ENCODE measurements around the gene GFOD2. TPM values are rescaled to one million over a fixed set of nuclear protein-coding genes. Genes with fewer than 3 reads are reported as not detected.

GFOD2 gene
- total RNA-seq, 1 donor from 2014 or later, result 33.8 TPM

- no peaks in the 10 kb centered on the region for H3K36me3 Mint-ChIP-seq (ENCODE audit: low read depth)
- H3K4me3 Mint-ChIP-seq, result peak overlapping the region; percentile 84
- peaks cover 22% of the 10 kb centered on the region for H3K4me1 Mint-ChIP-seq
- DNase-seq (ENCODE audit: low read depth, low spot score), result no peak
- H3K27ac Mint-ChIP-seq (ENCODE audit: unreplicated experiment), result no peak overlapping the region
- H3K9me3 Mint-ChIP-seq, result no peaks in the 10 kb centered on the region
- H3K27me3 Mint-ChIP-seq (ENCODE audit: low read depth), result peaks cover 57% of the 10 kb centered on the region
- TF ChIP-seq CTCF (conservative IDR thresholded peaks at IDR 0.05), result peak; percentile 62
Observed at GRCh38 chr16:67653128-67653788, 65.9 kb downstream of the GFOD2 start.

GRCh38 chr16:67652578-67653127, 66.5 kb downstream of the GFOD2 start:
- DNase-seq (ENCODE audit: low read depth, low spot score), result no peak
- peaks cover 57% of the 10 kb centered on the region for H3K27me3 Mint-ChIP-seq (ENCODE audit: low read depth)

GRCh38 chr16:67651847-67652246, 67.3 kb downstream of the GFOD2 start:
- Mint-ChIP-seq H3K36me3 (ENCODE audit: low read depth) (no peaks in the 10 kb centered on the region), H3K27me3 (ENCODE audit: low read depth) (peaks cover 57% of the 10 kb centered on the region), H3K4me1 (peaks cover 22% of the 10 kb centered on the region), H3K9me3 (no peaks in the 10 kb centered on the region), H3K4me3 (peak overlapping the region; percentile 88), H3K27ac (ENCODE audit: unreplicated experiment) (no peak overlapping the region)
- no peak for TF ChIP-seq CTCF (conservative IDR thresholded peaks at IDR 0.05)
- no peak for DNase-seq (ENCODE audit: low read depth, low spot score)

More at GRCh38 chr16:67652578-67653127, 66.5 kb downstream of the GFOD2 start:
- no peaks in the 10 kb centered on the region for H3K36me3 Mint-ChIP-seq (ENCODE audit: low read depth)
- no peak for TF ChIP-seq CTCF (conservative IDR thresholded peaks at IDR 0.05)
- peaks cover 22% of the 10 kb centered on the region for H3K4me1 Mint-ChIP-seq
- H3K4me3 Mint-ChIP-seq, result no peak overlapping the region
- no peak overlapping the region for H3K27ac Mint-ChIP-seq (ENCODE audit: unreplicated experiment)
- no peaks in the 10 kb centered on the region for H3K9me3 Mint-ChIP-seq

GRCh38 chr16:67651039-67651438, 68.1 kb downstream of the GFOD2 start:
- peaks cover 22% of the 10 kb centered on the region for H3K4me1 Mint-ChIP-seq
- H3K9me3 Mint-ChIP-seq, result no peaks in the 10 kb centered on the region
- H3K4me3 Mint-ChIP-seq, result peak overlapping the region; percentile 88
- no peak for TF ChIP-seq CTCF (conservative IDR thresholded peaks at IDR 0.05)
- peaks cover 62% of the 10 kb centered on the region for H3K27me3 Mint-ChIP-seq (ENCODE audit: low read depth)
- DNase-seq (ENCODE audit: low read depth, low spot score), result no peak
- H3K27ac Mint-ChIP-seq (ENCODE audit: unreplicated experiment), result no peak overlapping the region
- no peaks in the 10 kb centered on the region for H3K36me3 Mint-ChIP-seq (ENCODE audit: low read depth)

GRCh38 chr16:67650023-67650422, 69.1 kb downstream of the GFOD2 start:
- Mint-ChIP-seq H3K4me1 (peaks cover 22% of the 10 kb centered on the region), H3K27me3 (ENCODE audit: low read depth) (peaks cover 62% of the 10 kb centered on the region), H3K9me3 (no peaks in the 10 kb centered on the region), H3K36me3 (ENCODE audit: low read depth) (no peaks in the 10 kb centered on the region), H3K4me3 (peak overlapping the region; percentile 14), H3K27ac (ENCODE audit: unreplicated experiment) (no peak overlapping the region)
- no peak for TF ChIP-seq CTCF (conservative IDR thresholded peaks at IDR 0.05)
- DNase-seq (ENCODE audit: low read depth, low spot score), result no peak

All from neural crest cell (in vitro differentiated cells).